ENCODE data around the gene SLIT1.

Gene SLIT1

GRCh38 chr10:97066877-97067555 lies 118.7 kb downstream of the SLIT1 start:
- no peak overlapping the region for H3K4me3 ChIP-seq (ENCODE audit: low read depth, low read length)

GRCh38 chr10:97065686-97066660 lies 119.8 kb downstream of the SLIT1 start:
- no peak overlapping the region for H3K4me3 ChIP-seq (ENCODE audit: low read depth, low read length)

GRCh38 chr10:97065128-97065527 lies 120.6 kb downstream of the SLIT1 start:
- no peak overlapping the region for H3K4me3 ChIP-seq (ENCODE audit: low read depth, low read length)

- H3K4me3 ChIP-seq (ENCODE audit: low read depth, low read length), result no peak overlapping the region
These were observed 121.5 kb downstream of the SLIT1 start for GRCh38 chr10:97063983-97064837.

- no peak overlapping the region for H3K4me3 ChIP-seq (ENCODE audit: low read depth, low read length)
These were observed 122.3 kb downstream of the SLIT1 start for GRCh38 chr10:97063271-97063982.

GRCh38 chr10:97062456-97062855 lies 123.3 kb downstream of the SLIT1 start:
- no peak overlapping the region for H3K4me3 ChIP-seq (ENCODE audit: low read depth, low read length)

GRCh38 chr10:97062046-97062445 lies 123.7 kb downstream of the SLIT1 start:
- no peak overlapping the region for H3K4me3 ChIP-seq (ENCODE audit: low read depth, low read length)

GRCh38 chr10:97061423-97061822 lies 124.3 kb downstream of the SLIT1 start:
- H3K4me3 ChIP-seq (ENCODE audit: low read depth, low read length), result no peak overlapping the region

- H3K4me3 ChIP-seq (ENCODE audit: low read depth, low read length), result no peak overlapping the region
These were observed 125.2 kb downstream of the SLIT1 start for GRCh38 chr10:97060441-97061084.

- H3K4me3 ChIP-seq (ENCODE audit: low read depth, low read length), result no peak overlapping the region
These were observed 125.9 kb downstream of the SLIT1 start for GRCh38 chr10:97059872-97060205.

GRCh38 chr10:97059006-97059871 lies 126.5 kb downstream of the SLIT1 start:
- H3K4me3 ChIP-seq (ENCODE audit: low read depth, low read length), result no peak overlapping the region

- no peak overlapping the region for H3K4me3 ChIP-seq (ENCODE audit: low read depth, low read length)
These were observed 127.2 kb downstream of the SLIT1 start for GRCh38 chr10:97058521-97058920.

- no peak overlapping the region for H3K4me3 ChIP-seq (ENCODE audit: low read depth, low read length)
These were observed 128.1 kb downstream of the SLIT1 start for GRCh38 chr10:97057491-97058235.

- no peak overlapping the region for H3K4me3 ChIP-seq (ENCODE audit: low read depth, low read length)
These were observed 129.6 kb downstream of the SLIT1 start for GRCh38 chr10:97056003-97056630.

GRCh38 chr10:97053276-97053675 lies 132.5 kb downstream of the SLIT1 start:
- no peak overlapping the region for H3K4me3 ChIP-seq (ENCODE audit: low read depth, low read length)

GRCh38 chr10:97050956-97051496 lies 134.7 kb downstream of the SLIT1 start:
- no peak overlapping the region for H3K4me3 ChIP-seq (ENCODE audit: low read depth, low read length)

GRCh38 chr10:97050205-97050745 lies 135.5 kb downstream of the SLIT1 start:
- no peak overlapping the region for H3K4me3 ChIP-seq (ENCODE audit: low read depth, low read length)
